Upper lobe of left lung (tissue), 6 donors: ENCODE measurements around the gene EPC2. TPM values are rescaled to one million over a fixed set of nuclear protein-coding genes. Genes with fewer than 3 reads are reported as not detected.
A peak's percentile ranks its signal among the peaks of the same experiment; 100 is the strongest.
"Not testable (repeated sequence)": the region's sequence is repeated elsewhere in the genome, so short reads cannot be mapped to it uniquely, and the experiment has no call there.

Experiments
- ATAC-seq, 2 donors: fragments of 200-7000 bp; cut with Tn5 transposase; one replicate each; pipeline ENCODE4 v1.9.1; 2022; ENCODE audit warnings: mild to moderate bottlenecking in 2 of 2, moderate library complexity in 2 of 2; ENCODE audit not compliant: low FRiP score in 2 of 2
- DNase-seq, 2 donors: peaks; one replicate each; pipeline ENCODE4 v3.0.0-alpha.2; 2019 to 2020
- H3K27ac ChIP-seq, 4 donors: fragments of 200-600 bp; sonication (generic); one replicate each; pipeline ENCODE4 v1.5.1; 2016 to 2019
- H3K27me3 ChIP-seq, 4 donors: fragments of 200-600 bp; sonication (generic); one replicate each; pipeline ENCODE4 v1.5.1; 2017 to 2019
- H3K36me3 ChIP-seq, 4 donors: fragments of 200-600 bp; sonication (generic); one replicate each; pipeline ENCODE4 v1.5.1; 2016 to 2019
- H3K4me1 ChIP-seq, 4 donors: fragments of 200-600 bp; sonication (generic); one replicate each; pipeline ENCODE4 v1.5.1; 2018 to 2019
- H3K4me3 ChIP-seq, 4 donors: fragments of 200-600 bp; sonication (generic); one replicate each; pipeline ENCODE4 v1.5.1; 2017 to 2019; ENCODE audit warnings: mild to moderate bottlenecking in 2 of 4, moderate library complexity in 1 of 4
- H3K9me3 ChIP-seq, 4 donors: fragments of 200-600 bp; sonication (generic); one replicate each; pipeline ENCODE4 v1.5.1; 2018 to 2019
- EP300 ChIP-seq, 4 donors: sonication (generic); formaldehyde crosslinking; IDR thresholded peaks; one replicate each; pipeline ENCODE4 v1.5.1; 2017; ENCODE audit warnings: antibody characterized with exemption in 4 of 4, control low read depth in 2 of 4
- POLR2A ChIP-seq, 4 donors: fragments of 450-650 bp; IDR thresholded peaks; one replicate each; pipeline ENCODE4 v1.5.1; 2016 to 2017; ENCODE audit warnings: antibody characterized with exemption in 4 of 4, mild to moderate bottlenecking in 2 of 4
- POLR2AphosphoS5 ChIP-seq, 2 donors: sonication (generic); formaldehyde crosslinking; IDR thresholded peaks; one replicate each; pipeline ENCODE4 v1.5.1; 2017; ENCODE audit warnings: antibody characterized with exemption in 2 of 2
- WGBS, 2 donors: methylation state at CpG; one replicate each; pipeline ENCODE4 v1.1.5; 2017 to 2018; 5-methylcytosine and 5-hydroxymethylcytosine counted together
- total RNA-seq, 6 donors: library from RNA; depleted of rRNA in 4 of 6; stranded (reverse); fragments of >200 nt in 4 of 6; gene quantifications; one replicate each; pipeline versions ENCODE4 v1.1.0 to v1.2.1, GENCODE V29; 2016 to 2021
- TF ChIP-seq, protein P1 (sequence below), 6 experiments: fragments of 450-650 bp in 4 of 6; fragments of 200-600 bp in 2 of 6; sonication (generic) in 2 of 6; IDR thresholded peaks; one replicate each; pipeline ENCODE4 v1.5.1; 2016 to 2019; ENCODE audit warnings: antibody characterized with exemption in 6 of 6
- donor health status: DM: no; HTN: no; CAD: no; lungs with moderate emphysema.
- donor health status: DM: no; HTN: yes; CAD: no; lungs with severe emphysema.

Gene EPC2
- total RNA-seq, 6 donors from 2014 or later, result 15.2 to 53.2 (median 31.5) TPM

GRCh38 chr2:148667113-148667836 is 22.7 kb downstream of the EPC2 start:
- no peak for ATAC-seq
- no peak for TF ChIP-seq EP300 (IDR thresholded peaks at IDR 0.05)
- TF ChIP-seq POLR2A (IDR thresholded peaks at IDR 0.05), result no peak
- TF ChIP-seq, protein P1, sequence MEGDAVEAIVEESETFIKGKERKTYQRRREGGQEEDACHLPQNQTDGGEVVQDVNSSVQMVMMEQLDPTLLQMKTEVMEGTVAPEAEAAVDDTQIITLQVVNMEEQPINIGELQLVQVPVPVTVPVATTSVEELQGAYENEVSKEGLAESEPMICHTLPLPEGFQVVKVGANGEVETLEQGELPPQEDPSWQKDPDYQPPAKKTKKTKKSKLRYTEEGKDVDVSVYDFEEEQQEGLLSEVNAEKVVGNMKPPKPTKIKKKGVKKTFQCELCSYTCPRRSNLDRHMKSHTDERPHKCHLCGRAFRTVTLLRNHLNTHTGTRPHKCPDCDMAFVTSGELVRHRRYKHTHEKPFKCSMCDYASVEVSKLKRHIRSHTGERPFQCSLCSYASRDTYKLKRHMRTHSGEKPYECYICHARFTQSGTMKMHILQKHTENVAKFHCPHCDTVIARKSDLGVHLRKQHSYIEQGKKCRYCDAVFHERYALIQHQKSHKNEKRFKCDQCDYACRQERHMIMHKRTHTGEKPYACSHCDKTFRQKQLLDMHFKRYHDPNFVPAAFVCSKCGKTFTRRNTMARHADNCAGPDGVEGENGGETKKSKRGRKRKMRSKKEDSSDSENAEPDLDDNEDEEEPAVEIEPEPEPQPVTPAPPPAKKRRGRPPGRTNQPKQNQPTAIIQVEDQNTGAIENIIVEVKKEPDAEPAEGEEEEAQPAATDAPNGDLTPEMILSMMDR (IDR thresholded peaks at IDR 0.05), result no peak
- no peak for TF ChIP-seq POLR2AphosphoS5 (IDR thresholded peaks at IDR 0.05)
- 43 to 44% methylated on average over 4 of the region's 4 CpGs for WGBS, 2 donors

DNA sequence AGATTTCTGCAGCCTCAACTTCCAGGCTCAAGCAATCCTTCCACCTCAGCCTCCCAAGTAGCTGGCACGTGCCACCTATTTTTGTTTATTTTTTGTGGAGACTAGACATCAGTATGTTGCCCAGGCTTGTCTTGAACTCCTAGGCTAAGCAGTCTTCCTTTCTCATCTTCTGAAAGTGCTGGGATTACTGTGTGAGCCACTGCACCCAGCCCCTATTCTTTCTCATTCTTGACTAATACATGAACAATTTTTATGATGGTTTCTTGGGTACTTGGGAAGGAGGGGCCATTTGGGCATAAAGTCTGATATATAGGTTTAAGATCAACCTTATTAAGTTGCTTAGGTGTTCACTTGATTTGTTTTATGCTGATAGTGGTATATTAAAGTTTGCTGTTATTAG is 26.2 kb downstream of the EPC2 start:
- no peaks in the 10 kb centered on the region for H3K9me3 ChIP-seq

More at GRCh38 chr2:148667113-148667836, 22.7 kb downstream of the EPC2 start:
- peaks cover 8 to 27% (median 16%) of the 10 kb centered on the region in 4 donors for H3K4me1 ChIP-seq
- no peak for DNase-seq
- H3K9me3 ChIP-seq, result no peaks in the 10 kb centered on the region
- H3K4me3 ChIP-seq, result no peak overlapping the region
- no peak overlapping the region for H3K27ac ChIP-seq
- no peaks in the 10 kb centered on the region for H3K36me3 ChIP-seq
- no peaks in the 10 kb centered on the region for H3K27me3 ChIP-seq

GRCh38 chr2:148674063-148675020 is 29.8 kb downstream of the EPC2 start:
- no peaks in the 10 kb centered on the region for H3K9me3 ChIP-seq
- no peak for TF ChIP-seq POLR2AphosphoS5 (IDR thresholded peaks at IDR 0.05)
- TF ChIP-seq, protein P1 (IDR thresholded peaks at IDR 0.05), result peak in 5 of 6 experiments; percentile 31 to 49 (median 37)
- peaks cover 12 to 31% (median 18%) of the 10 kb centered on the region in 4 donors for H3K4me1 ChIP-seq
- DNase-seq (no peak), ATAC-seq (peak in 1 of 2 donors; percentile 56)
- H3K27ac ChIP-seq, result no peak overlapping the region
- no peaks in the 10 kb centered on the region for H3K36me3 ChIP-seq
- H3K27me3 ChIP-seq, result no peaks in the 10 kb centered on the region
- H3K4me3 ChIP-seq, result no peak overlapping the region
- 81 to 83% methylated on average over 2 of the region's 2 CpGs for WGBS, 2 donors

More for the DNA sequence above, 26.2 kb downstream of the EPC2 start:
- TF ChIP-seq POLR2AphosphoS5 (IDR thresholded peaks at IDR 0.05) (no peak), EP300 (IDR thresholded peaks at IDR 0.05) (no peak), POLR2A (IDR thresholded peaks at IDR 0.05) (no peak)
- TF ChIP-seq, protein P1 (IDR thresholded peaks at IDR 0.05), result no peak
- Histone ChIP-seq H3K27me3 (no peaks in the 10 kb centered on the region), H3K27ac (no peak overlapping the region), H3K4me3 (no peak overlapping the region), H3K4me1 (peaks cover 12 to 40% (median 26%) of the 10 kb centered on the region in 4 donors), H3K36me3 (no peaks in the 10 kb centered on the region)
- ATAC-seq (no peak), DNase-seq (no peak)
- 67 to 74% methylated on average over 1 of the region's 1 CpG for WGBS, 2 donors

- DNase-seq (no peak), ATAC-seq (no peak)
- H3K4me3 ChIP-seq, result no peak overlapping the region
- H3K9me3 ChIP-seq, result no peaks in the 10 kb centered on the region
- 59 to 64% methylated on average over 4 of the region's 4 CpGs for WGBS, 2 donors
- peaks cover 15 to 37% (median 26%) of the 10 kb centered on the region in 4 donors for H3K4me1 ChIP-seq
- H3K36me3 ChIP-seq, result no peaks in the 10 kb centered on the region
- no peak overlapping the region for H3K27ac ChIP-seq
- H3K27me3 ChIP-seq, result no peaks in the 10 kb centered on the region
- TF ChIP-seq, protein P1 (IDR thresholded peaks at IDR 0.05), result no peak
- no peak for TF ChIP-seq POLR2A (IDR thresholded peaks at IDR 0.05)
- TF ChIP-seq POLR2AphosphoS5 (IDR thresholded peaks at IDR 0.05), result no peak
- TF ChIP-seq EP300 (IDR thresholded peaks at IDR 0.05), result no peak
These were observed 31.2 kb downstream of the EPC2 start for GRCh38 chr2:148675708-148676107.

- not testable (repeated sequence) for H3K4me3 ChIP-seq, H3K36me3 ChIP-seq, ATAC-seq, H3K27me3 ChIP-seq, H3K9me3 ChIP-seq, H3K27ac ChIP-seq
- 73 to 88% methylated on average over 14 to 20 of the region's 31 CpGs for WGBS, 2 donors
- peak in 1 of 2 donors; percentile 78 for DNase-seq
- H3K4me1 ChIP-seq, result peaks cover 17 to 38% (median 27%) of the 10 kb centered on the region in 4 donors
These were observed 34.0 kb downstream of the EPC2 start for GRCh38 chr2:148678302-148679179.
